LNCaP clone FGC (cell line): ENCODE measurements around the gene FBRSL1.

Experiments used
- DNase-seq: peaks from one replicate; pipeline ENCODE4 v3.0.0-alpha.2; 2011; ENCODE audit warnings: low read depth
- H3K4me3 ChIP-seq: 2 replicates; pipeline ENCODE4 v1.5.1; 2011; ENCODE audit warnings: mild to moderate bottlenecking, low read depth, low read length, control low read depth
- TF ChIP-seq, protein P1 (sequence below): IDR thresholded peaks from 2 replicates; pipeline ENCODE4 v1.5.1; 2012; ENCODE audit warnings: mild to moderate bottlenecking; ENCODE audit not compliant: control insufficient read depth, insufficient read depth; ENCODE audit errors: extremely low read depth

The FBRSL1 gene

DNA sequence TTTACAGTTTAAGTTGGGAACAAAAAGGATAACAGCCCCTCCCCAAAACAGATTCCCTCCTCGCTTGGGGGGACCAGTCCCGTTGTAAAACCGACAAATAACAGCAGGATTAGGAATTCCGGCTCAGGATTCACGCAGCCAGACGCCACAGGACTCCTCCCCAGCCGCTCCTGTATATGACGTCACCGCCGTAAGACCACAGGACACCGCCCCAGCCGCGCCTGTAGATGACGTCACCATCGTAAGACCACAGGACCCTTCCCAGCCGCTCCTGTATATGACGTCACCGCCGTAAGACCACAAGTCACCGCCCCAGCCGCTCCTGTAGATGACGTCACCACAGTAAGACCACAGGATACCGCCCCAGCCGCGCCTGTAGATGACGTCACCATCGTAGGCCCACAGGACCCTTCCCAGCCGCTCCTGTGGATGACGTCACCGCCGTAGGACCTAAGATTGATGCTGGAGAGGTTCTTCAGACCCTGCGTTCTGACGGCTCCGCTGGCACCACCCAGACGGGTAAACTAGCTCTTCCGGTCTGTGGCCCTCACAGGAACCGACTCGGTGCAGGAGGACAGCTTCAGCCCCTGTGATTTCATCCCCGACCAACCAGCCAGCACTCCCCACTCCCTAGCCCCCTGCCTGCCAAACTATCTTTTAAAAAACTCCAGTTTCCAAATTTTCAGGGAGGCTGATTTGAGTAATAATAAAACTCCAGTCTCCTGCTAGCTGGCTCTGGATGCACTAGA, 43.9 kb upstream of the FBRSL1 start:
- DNase-seq: peak; percentile 86
- peak overlapping the region; percentile 91 for H3K4me3 ChIP-seq
- TF ChIP-seq, protein P1, sequence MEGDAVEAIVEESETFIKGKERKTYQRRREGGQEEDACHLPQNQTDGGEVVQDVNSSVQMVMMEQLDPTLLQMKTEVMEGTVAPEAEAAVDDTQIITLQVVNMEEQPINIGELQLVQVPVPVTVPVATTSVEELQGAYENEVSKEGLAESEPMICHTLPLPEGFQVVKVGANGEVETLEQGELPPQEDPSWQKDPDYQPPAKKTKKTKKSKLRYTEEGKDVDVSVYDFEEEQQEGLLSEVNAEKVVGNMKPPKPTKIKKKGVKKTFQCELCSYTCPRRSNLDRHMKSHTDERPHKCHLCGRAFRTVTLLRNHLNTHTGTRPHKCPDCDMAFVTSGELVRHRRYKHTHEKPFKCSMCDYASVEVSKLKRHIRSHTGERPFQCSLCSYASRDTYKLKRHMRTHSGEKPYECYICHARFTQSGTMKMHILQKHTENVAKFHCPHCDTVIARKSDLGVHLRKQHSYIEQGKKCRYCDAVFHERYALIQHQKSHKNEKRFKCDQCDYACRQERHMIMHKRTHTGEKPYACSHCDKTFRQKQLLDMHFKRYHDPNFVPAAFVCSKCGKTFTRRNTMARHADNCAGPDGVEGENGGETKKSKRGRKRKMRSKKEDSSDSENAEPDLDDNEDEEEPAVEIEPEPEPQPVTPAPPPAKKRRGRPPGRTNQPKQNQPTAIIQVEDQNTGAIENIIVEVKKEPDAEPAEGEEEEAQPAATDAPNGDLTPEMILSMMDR: no peak

DNA sequence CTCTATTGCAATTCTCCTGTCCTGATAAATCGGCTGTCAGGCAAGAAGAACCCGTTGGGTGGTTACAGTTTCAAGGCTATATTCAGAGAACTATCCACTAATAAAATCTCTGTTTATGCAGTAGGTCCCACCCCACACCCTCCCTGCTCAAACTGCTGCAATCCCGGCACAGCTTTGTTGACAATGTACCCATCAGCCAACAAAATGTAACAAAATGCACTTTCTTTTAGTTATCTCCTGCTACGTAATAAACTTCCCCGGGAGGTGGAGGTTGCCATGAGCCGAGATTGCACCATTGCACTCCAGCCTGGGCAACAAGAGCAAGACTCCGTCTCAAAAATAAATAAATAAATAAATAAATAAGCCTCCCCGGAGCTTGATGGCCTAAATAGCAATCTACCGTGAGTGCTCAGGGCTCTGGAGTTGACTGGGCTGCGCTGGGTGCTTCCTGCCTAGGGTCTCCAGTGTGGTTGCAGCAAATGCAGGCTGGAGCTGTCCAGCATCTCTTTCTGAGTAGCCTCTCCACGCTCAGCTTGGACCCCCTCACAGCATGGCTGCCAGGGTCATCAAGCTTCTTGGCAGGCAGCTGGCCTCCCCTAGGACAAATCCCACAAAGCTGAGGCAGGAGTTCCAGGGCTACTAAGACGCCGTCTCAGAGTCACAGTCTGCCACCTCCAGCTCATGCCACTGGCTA, 43.2 kb upstream of the FBRSL1 start:
- DNase-seq: peak; percentile 18
- TF ChIP-seq, protein P1: no peak
- peak overlapping the region; percentile 91 for H3K4me3 ChIP-seq

DNA sequence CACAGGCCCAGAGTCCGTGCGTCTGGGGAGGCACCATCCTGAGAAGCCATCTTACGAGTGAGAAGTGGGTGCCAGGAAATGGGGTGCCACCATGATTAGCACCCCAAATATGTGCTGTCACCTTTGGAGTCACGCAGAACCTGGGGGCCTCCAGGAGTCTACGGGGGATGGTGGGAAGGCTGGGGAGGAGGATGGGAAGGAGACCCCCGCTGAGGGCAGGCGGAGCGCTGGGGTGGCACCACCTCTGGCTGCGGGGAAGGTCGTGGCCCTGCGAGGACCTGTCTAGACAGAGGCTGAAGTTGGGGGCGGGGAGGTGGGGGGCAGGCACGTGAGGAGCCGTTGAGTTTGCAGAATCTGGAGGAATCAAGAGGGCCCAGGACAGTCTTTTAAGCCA, 42.6 kb upstream of the FBRSL1 start:
- no peak overlapping the region for H3K4me3 ChIP-seq
- DNase-seq: no peak
- TF ChIP-seq, protein P1: no peak

DNA sequence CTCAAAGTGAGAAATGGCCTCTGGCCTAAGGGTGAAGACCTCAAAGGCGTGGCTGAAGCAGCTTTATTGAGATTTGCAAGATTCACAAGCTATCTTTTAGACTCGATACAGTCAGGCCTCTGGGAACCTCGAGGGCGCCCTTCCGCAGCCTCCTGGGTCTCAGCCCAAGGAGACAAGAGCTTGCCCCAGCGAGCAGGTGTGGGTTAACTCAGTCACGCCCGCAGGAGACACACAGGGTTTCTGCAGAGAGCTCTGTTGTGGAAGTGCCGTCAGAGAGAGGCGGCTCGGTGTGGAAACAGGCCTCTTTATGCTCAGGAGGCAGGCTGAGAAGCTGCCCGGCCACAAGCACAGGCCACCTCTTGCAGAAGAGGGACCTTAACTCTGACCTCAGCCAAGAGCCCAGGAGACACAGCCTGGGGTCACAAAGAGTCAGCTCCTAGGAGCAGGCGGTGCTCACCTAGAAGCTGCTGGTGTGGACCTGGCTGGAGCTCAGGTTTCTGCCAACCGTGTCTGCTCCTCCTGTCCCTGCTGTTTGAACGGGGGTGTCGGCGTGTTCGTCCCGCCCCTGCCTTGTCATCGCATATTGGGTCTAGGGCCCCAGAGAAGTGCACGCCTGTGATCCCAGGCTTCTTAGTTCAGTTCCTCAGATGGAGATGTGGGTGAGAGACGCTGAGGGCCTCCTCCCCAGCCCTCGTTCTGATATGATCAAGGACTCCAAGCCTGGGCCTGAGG, 42.1 kb upstream of the FBRSL1 start:
- H3K4me3 ChIP-seq: no peak overlapping the region
- TF ChIP-seq, protein P1: no peak

DNA sequence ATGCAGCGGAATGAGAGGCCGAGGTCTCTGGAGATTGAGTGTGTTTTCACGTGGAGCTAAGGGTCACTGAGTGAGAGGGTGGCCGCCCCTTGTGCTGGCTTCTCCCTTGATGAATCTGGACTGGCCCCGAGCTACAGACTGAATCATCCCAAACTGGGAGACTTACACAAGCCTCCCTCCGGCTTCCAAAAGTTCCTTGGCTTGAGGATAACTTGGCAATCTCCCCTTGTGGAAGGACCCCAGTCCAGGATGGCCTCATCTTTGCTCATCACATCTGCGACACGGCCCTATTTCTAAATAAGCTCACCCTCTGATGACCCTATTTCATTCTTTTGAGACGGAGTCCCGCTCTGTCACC, 41.5 kb upstream of the FBRSL1 start:
- DNase-seq: no peak
- no peak overlapping the region for H3K4me3 ChIP-seq
- TF ChIP-seq, protein P1: no peak

More for the DNA sequence above, 42.1 kb upstream of the FBRSL1 start:
- no peak for DNase-seq

DNA sequence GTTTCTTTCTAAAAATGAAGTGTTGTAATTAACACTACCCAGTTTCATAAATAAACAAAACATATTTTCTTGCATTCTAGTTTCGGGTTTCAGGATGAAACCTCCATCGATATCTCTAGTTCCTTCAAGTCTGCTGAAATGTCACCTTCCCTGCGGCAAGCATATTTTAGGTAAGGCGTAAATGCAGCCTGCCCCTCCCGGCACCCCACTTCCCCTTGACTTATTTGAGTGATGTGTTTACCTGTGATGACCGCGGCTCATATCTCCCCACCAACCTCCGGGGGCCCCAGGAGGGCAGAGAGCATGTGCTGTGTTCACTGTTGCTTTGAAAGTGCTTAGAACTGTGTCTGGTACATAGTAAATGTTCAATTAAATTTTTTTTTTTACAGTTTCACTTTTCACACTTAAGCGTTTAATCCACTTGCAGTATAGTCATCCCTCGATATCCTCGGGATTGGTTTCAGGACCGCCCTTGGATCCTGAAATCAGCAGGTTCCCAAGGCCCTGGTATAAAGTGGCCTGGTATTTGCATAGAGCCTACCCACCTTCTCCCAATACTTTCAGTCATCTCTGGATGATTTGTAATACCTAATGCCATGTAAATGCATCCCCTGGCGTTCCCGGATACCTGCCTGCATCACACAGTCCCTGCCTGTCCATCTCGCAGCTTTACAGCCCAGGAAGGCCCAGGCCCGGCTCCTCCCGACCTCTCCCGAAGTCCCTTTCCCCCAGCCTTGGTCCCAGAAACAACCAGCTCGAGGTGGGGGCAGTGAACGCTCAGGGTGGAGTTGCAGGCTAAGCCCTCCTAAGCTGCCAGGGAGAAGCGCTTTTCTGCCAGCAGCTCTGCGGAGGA, 40.2 kb upstream of the FBRSL1 start:
- DNase-seq: no peak
- H3K4me3 ChIP-seq: no peak overlapping the region
- TF ChIP-seq, protein P1: no peak
